ENCODE results near the gene JTB.

DNA sequence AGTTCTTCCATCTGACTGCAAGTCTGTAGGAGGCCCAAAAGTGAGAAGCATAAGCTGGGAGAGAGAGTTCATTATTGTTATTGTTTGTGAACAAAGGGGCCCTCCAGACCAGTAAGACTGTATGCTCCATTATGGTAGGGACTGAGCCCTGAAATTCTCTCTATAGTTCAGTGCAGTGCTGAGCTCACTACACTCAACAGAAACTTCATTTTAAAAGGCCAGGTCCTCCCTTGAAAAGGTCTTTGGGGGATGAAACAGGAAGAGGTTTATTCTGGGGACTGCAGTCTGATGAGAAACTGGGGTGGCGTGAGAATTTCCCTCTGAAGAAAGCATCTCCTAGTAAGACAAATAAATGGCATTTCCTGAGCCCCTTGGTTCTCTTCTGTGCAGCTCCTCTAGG, 49.2 kb downstream of the JTB start:
- TF ChIP-seq POLR2A (IDR thresholded peaks at IDR 0.05), result no peak
- TF ChIP-seq, protein P1, sequence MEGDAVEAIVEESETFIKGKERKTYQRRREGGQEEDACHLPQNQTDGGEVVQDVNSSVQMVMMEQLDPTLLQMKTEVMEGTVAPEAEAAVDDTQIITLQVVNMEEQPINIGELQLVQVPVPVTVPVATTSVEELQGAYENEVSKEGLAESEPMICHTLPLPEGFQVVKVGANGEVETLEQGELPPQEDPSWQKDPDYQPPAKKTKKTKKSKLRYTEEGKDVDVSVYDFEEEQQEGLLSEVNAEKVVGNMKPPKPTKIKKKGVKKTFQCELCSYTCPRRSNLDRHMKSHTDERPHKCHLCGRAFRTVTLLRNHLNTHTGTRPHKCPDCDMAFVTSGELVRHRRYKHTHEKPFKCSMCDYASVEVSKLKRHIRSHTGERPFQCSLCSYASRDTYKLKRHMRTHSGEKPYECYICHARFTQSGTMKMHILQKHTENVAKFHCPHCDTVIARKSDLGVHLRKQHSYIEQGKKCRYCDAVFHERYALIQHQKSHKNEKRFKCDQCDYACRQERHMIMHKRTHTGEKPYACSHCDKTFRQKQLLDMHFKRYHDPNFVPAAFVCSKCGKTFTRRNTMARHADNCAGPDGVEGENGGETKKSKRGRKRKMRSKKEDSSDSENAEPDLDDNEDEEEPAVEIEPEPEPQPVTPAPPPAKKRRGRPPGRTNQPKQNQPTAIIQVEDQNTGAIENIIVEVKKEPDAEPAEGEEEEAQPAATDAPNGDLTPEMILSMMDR (IDR thresholded peaks at IDR 0.05), result no peak
